Measurements from ENCODE around the gene PRKCA.

PRKCA gene

GRCh38 chr17:66762276-66762675 is 459.9 kb downstream of the PRKCA start:
- no peak for DNase-seq

DNA sequence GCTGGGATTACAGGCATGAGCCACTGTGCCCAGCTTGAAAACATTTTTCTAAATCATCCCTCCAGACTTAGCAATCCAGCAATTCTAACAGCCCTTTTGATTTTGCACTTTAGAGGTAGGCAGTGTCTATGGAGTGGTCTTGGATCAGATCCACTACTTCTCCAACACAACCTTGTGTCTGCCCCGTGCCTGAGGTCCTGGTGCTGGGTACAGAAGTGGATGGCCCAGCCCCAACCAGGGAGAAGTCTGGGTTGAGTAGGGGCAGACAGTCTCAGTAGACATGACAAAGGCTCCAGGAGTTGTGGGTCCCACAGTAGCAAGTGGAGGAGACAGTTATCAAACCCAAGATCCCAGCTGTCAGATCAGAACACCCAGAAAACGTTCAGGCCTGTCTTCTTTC is 460.6 kb downstream of the PRKCA start:
- DNase-seq, result no peak

DNA sequence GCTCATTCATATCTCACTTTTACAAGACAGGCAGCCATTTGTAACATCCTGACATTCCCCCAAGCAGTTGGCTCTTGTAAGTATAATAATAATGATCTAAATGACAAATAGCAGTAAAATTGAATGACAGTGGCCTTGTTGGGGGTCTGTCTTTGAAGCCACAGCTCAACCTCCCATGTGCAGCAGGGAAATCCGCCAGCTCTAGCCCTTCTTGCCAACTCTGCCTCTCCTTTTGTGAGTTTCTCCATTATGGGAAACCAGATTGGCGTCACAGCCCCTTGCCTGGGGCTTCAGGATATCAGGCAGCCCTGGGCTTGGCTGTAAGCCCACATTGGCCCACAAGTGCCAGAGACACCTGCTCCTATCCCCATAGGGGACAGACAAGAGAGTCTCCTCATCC is 462.1 kb downstream of the PRKCA start:
- DNase-seq, result no peak

DNA sequence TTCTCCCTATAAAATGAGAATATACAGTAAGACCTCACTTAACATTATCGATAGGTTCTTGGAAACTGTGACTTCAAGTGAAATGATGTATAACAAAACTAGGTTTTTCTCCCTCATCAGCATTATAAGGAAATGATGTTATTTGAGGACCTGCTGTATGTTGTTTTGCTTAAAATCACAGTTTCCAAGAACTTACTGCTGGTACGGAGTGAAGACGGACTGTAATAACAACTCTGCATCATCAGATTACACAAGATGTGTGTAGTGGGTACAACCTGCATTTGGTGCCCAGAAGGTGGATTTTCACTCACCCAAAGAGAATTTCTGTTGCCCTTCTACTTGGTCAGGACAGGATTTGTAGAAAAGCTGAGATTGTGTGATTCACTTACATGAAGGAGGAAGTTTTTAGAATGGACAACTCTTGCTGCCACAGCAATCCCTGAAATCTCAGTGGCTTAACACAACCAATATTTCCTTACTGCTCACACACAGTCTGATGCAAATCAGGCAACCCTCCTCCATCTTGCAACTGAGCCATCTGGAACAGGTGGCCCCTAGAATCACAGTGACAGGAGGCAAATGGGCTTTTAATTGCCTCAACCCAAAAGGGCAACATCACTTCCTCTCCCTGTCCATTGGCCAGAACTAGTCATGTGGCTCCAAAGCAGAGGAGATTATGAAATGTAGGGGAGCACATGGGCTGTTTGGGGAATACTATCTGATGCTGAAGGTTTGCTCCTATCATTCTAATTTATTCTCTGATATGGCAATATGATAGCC is 464.9 kb downstream of the PRKCA start:
- DNase-seq, result no peak

DNA sequence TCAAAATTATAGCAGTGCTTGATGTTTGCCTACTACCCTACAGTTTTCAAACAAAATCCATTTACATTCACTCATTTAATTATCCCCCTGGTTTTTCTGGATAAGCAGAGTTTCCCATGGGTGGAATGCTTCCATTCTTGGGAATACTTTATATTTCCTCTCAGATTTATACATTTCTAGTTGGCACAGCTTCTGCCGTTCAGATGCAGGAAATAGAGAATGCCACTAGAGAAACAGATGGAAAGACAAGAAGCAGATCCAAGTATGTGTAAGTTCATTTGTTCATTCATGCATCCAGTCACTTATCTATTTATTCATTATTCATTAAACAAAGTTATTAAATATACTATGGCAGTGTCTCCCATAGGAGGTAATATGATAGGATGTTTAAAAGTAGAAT is 467.5 kb downstream of the PRKCA start:
- DNase-seq, result no peak

- no peak for DNase-seq
Observed at GRCh38 chr17:66772148-66772812, 469.9 kb downstream of the PRKCA start.

- no peak for DNase-seq
Observed at GRCh38 chr17:66775271-66775670, 472.9 kb downstream of the PRKCA start.

- DNase-seq, result no peak
Observed at GRCh38 chr17:66775881-66776400, 473.5 kb downstream of the PRKCA start.

DNA sequence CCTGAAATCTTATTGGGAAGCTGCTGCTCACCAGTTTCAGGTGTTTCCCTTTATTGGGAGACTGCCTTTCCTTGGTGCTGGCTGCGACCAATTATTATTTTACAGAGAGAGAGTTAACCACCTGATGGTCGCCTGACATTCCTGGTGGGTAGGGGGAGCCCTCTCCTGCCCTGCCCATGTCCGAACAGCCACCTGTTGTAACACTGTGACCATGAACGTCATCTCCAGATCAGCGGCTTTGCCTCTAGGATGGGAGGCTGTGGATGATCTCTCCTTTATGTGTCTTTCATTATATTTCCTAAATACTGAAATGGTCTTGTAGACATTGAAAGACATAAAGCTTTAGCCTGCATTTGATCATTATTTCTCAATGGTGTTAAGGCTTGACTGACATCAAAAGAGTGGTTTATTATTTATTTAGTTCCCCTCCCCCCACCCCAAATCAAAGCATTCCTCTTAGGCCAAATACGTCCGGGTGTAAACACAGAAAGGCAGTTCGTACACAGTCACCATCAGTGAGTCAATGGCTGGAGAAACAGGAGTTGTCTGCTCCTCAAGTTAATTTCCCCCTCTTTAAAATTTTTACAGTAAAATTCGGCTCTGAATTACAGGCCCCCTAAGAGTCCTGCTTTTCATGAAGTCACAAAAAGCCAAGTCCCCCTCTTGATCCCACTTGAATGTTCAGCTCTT is 474.7 kb downstream of the PRKCA start:
- no peak for DNase-seq

DNA sequence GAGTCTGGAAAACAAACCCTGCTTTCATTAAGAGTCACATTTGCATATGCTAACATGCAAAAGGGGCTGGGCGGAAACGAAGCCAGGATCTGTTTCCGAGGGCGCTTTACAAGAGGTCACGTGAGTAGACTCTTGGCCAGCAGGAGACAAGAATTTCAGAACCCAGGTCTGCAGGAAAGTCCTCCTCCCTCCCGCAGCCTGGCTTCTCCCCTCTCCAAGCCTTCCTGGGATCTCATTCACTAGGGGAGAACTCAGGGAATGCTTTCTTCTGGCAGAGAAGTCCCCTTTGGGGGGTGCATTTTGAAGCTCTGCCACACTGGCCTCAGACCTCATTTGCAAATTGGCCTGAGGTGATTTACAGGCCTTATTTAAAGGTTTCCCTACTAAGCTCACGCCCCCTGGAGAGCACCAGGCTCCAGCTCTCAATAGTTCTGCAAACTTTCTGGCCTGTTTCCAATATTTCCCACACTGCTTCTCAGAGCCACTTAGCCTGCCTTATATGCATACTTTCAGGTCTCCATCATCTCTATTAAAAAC is 475.3 kb downstream of the PRKCA start:
- DNase-seq, result no peak

GRCh38 chr17:66778531-66779236 is 476.3 kb downstream of the PRKCA start:
- DNase-seq, result no peak

DNA sequence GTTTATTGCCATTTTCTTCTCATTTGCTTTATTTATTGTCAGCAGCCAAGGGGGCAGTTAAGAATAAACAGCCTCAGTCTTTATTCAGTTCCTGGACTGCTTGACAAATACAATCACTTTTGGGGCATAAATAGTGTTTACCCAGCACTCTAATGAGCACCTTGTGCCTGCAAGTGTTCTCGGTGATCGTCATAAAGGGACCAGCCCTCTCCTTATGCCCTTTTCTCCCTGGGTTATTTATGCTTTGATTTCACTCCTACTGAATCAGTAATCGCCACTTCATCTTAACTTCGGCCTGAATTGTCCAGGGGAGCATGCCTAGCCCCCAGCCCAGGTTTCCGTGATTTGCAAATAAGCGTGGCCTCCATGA is 476.8 kb downstream of the PRKCA start:
- no peak for DNase-seq

GRCh38 chr17:66781135-66781534 is 478.7 kb downstream of the PRKCA start:
- no peak for DNase-seq

DNA sequence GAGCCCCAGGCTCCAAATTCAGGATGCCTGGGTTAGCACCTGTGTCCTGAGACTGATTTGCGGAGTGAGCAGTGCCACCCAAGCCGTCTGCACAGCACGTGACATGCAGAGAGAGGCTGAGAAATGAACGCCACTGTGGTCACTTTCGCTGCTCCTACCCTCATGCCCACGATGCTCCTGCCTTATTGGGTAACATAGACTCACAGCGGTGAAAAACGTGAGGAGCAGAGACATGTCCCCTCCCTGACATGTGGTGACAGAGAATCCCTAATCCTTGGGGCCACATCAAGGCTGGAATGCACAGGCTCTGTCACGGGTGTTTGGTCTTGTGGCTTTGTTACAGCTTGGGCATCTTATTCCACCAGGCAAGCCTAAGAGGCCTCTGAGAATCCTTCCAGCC is 480.4 kb downstream of the PRKCA start:
- DNase-seq, result no peak

DNA sequence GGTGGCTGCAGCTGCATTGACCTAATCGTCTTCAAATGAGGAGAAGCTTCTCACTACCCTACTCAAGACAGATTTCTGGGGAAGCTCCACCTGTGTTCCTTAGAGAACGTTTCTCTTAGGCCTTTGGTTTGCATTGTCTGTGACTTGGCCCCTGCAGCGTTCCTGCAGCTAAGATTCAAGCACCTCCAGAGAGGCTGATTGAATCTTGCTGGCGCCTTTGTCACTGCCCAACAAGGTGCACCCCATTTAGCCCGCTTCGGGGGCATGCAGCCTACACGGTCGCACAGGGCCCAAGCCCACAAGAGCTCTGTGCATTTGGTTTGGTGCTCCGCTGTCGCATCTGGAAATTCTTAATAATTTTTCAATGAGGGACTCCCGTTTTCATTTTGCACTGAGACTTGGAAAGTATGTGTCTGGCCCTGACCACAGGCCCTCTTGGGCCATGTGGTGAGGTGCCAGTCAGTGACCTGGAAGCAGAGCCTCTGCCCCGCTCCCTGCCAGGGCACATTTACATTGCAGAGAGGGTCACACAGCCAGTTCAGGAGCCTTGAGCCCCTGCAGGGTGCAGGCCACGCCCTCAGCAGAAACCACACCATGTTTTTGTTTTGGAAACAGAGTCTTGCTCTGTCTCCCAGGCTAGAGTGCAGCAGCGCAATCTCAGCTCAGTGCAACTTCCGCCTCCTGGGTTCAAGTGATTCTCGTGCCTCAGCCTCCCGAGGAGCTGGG is 481.4 kb downstream of the PRKCA start:
- DNase-seq, result no peak

GRCh38 chr17:66784621-66785364 is 482.4 kb downstream of the PRKCA start:
- no peak for DNase-seq

DNA sequence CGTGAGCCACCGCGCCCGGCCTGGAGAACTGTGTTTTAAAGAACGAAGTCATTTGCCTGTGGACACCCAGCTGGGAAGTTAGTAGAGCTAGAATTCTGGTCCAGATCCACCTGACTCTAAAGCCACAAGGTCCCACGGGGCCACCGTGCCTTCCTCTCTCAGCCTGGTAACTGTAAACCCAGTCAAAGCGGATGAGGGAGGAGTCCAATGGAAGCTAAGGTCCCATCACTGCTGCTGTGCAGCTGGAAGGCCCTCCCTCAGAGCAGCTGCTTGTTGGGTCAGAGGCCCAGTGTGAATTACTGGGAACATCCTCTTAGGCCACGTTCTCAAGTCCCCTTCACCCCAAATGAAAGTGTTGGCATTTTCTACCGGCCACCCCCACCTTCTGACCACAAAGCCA is 483.7 kb downstream of the PRKCA start:
- DNase-seq, result no peak

GRCh38 chr17:66787914-66788313 is 485.5 kb downstream of the PRKCA start:
- no peak for DNase-seq

DNA sequence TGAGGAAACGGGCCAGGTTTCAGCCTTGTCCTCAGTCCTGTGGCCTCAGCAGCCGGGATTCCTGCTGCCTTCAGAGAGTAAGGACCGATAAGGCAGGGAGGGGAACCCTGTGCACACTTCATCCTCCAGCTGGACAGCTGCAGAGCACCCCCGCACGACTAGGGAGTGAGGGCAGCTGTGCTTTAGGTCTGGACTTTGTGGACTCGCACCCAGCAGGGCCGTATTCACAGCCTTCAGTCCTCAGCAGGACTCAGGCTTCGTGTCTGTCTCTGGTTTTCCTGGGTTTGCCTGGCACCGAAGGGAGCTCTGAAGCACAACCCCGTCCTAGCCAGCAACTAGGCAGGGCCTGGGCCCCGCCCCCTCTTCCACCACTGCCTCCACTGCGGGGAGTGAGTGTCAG is 486.7 kb downstream of the PRKCA start:
- DNase-seq, result no peak

DNA sequence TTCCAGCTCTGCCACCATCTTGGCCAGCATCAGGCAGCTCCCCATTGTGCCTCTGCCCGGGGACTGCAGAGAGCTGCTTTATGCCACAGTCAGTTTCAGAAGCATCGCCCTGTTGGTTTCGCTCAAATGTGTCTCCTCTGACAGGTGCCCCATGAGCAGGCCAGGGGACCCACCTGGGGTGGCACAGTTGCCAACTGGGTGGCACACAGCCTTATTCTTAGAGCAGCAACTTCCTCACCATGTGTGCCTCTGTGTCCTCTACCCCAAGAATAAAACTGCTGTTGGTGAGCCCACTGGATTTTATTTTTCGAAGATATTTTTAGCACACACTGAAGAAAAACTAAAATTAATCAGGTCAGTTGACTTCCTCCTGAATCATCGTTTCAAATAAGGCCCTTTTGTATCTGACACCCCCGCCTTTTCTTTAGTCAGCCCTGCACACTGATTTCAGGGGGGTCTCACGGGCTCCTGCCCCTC is 487.6 kb downstream of the PRKCA start:
- DNase-seq, result no peak

DNA sequence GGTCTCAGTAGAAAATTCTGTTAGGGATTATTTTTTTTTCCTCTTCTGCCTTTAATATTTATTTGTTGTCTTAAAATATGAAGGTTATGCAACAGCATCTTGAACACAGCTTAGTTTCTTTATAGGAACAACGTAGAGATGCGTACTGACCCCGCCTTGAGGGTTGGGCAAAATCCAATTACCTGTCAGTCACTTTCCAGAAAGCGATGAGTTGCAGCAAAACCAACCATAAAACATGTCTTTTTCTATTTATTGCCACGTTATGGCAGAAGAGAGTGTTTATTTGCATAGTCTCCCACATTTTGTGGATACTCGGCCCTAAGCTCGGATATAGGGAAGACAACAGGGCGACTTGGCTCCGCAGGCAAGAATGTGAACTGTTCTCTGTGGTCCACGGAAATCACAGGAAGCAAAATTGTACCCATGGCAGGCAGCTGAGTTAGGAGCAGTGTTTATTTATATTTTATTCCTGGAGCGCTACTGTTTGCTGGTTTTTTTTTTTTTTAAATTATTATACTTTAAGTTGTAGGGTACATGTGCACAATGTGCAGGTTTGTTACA is 488.2 kb downstream of the PRKCA start:
- no peak for DNase-seq
